HG03442 (cell line): ENCODE data around the gene SGIP1.

ENCODE experiments used
- ATAC-seq: cut with Tn5 transposase; IDR thresholded peaks from one replicate; pipeline ENCODE4 v1.9.1; 2021; ENCODE audit warnings: mild to moderate bottlenecking, moderate library complexity; ENCODE audit not compliant: unreplicated experiment

SGIP1 gene

GRCh38 chr1:66533804-66534740 lies at the start of gene SGIP1:
Gene SGIP1 (plus strand): TSS chr1:66534153. CDS start chr1:66534359, 206 bp downstream.
- ATAC-seq = no peak

- ATAC-seq = no peak
These were observed 44.8 kb upstream of the SGIP1 start for GRCh38 chr1:66489151-66489550.

- no peak for ATAC-seq
These were observed 43.9 kb upstream of the SGIP1 start for GRCh38 chr1:66489972-66490601.

GRCh38 chr1:66490816-66491215 lies 43.1 kb upstream of the SGIP1 start:
- peak; percentile 76 for ATAC-seq

- ATAC-seq = no peak
These were observed 41.5 kb upstream of the SGIP1 start for GRCh38 chr1:66492424-66492823.

GRCh38 chr1:66493731-66494130 lies 40.2 kb upstream of the SGIP1 start:
- no peak for ATAC-seq

- ATAC-seq = no peak
These were observed 39.5 kb upstream of the SGIP1 start for GRCh38 chr1:66494482-66494881.

- no peak for ATAC-seq
These were observed 38.5 kb upstream of the SGIP1 start for GRCh38 chr1:66495495-66495894.

GRCh38 chr1:66497910-66498309 lies 36.0 kb upstream of the SGIP1 start:
- no peak for ATAC-seq

GRCh38 chr1:66500301-66500700 lies 33.7 kb upstream of the SGIP1 start:
- no peak for ATAC-seq

GRCh38 chr1:66502086-66502485 lies 31.9 kb upstream of the SGIP1 start:
- ATAC-seq = no peak

- peak; percentile 94 for ATAC-seq
These were observed 30.0 kb upstream of the SGIP1 start for GRCh38 chr1:66503841-66504470.

GRCh38 chr1:66505671-66506392 lies 28.1 kb upstream of the SGIP1 start:
- no peak for ATAC-seq

GRCh38 chr1:66506393-66506687 lies 27.6 kb upstream of the SGIP1 start:
- ATAC-seq = no peak

- ATAC-seq = no peak
These were observed 27.0 kb upstream of the SGIP1 start for GRCh38 chr1:66506991-66507390.

GRCh38 chr1:66510407-66510806 lies 23.5 kb upstream of the SGIP1 start:
- ATAC-seq = no peak

- no peak for ATAC-seq
These were observed 22.8 kb upstream of the SGIP1 start for GRCh38 chr1:66511118-66511517.

- no peak for ATAC-seq
These were observed 16.0 kb upstream of the SGIP1 start for GRCh38 chr1:66517959-66518358.

GRCh38 chr1:66518654-66519053 lies 15.3 kb upstream of the SGIP1 start:
- no peak for ATAC-seq

- ATAC-seq = no peak
These were observed 14.0 kb upstream of the SGIP1 start for GRCh38 chr1:66519992-66520391.

- ATAC-seq = no peak
These were observed 13.3 kb upstream of the SGIP1 start for GRCh38 chr1:66520655-66521054.
